Measurements from ENCODE around the gene ALDH1L1.

The ALDH1L1 gene

DNA sequence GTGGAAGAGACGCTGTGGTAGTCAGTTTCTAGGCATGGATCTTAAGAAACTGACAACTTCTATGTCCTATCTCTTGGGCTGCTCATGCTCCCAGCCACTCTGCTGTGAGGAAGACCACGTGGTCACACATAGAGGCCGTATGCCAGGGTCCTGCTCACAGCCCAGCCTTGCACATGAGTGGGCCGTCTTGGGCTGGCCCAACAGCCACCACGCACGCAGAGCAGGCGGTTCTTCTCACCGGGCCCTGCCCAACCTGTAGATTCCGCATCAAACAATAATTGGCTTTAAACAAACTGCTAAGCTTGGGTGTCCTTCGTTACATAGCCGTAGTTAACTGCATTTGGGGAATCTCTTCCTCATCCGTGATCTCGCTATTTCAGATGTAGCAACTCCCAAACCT is 122.5 kb downstream of the ALDH1L1 start:
- H3K4me1 ChIP-seq (ENCODE audit: low read length), result no peaks in the 10 kb centered on the region

GRCh38 chr3:126057501-126057819 is 122.9 kb downstream of the ALDH1L1 start:
- Histone ChIP-seq H3K36me3 (replicated peaks; ENCODE audit: insufficient read depth, low read length) (no peaks in the 10 kb centered on the region), H3K27me3 (replicated peaks; ENCODE audit: insufficient read depth, low read length) (no peaks in the 10 kb centered on the region), H3K27ac (ENCODE audit: low read length) (no peak overlapping the region), H3F3A (ENCODE audit: insufficient read depth, low read length) (no peaks in the 10 kb centered on the region), H3K79me2 (ENCODE audit: low read length) (no peaks in the 10 kb centered on the region), H3K4me2 (ENCODE audit: low read depth, low read length) (no peak overlapping the region), H3K4me1 (ENCODE audit: low read length) (no peaks in the 10 kb centered on the region), H3K9me3 (replicated peaks; ENCODE audit: insufficient read depth, low read length) (no peaks in the 10 kb centered on the region), H3K9ac (ENCODE audit: low read length) (no peak overlapping the region), H3K4me3 (ENCODE audit: low read length) (no peak overlapping the region), H2AFZ (ENCODE audit: low read length) (no peak overlapping the region), H3K9me2 (replicated peaks; ENCODE audit: insufficient read depth, low read length) (no peaks in the 10 kb centered on the region), H4K20me1 (ENCODE audit: insufficient read depth, low read length) (no peaks in the 10 kb centered on the region)
- DNase-seq, result no peak
- TF ChIP-seq CTCF (IDR thresholded peaks at IDR 0.05; ENCODE audit: low read length) (no peak), EZH2phosphoT487 (IDR thresholded peaks at IDR 0.05; ENCODE audit: low read length) (no peak), EZH2 (optimal IDR thresholded peaks at IDR 0.05; ENCODE audit: low read depth, low read length) (no peak)

More for the DNA sequence above, 122.5 kb downstream of the ALDH1L1 start:
- H3K4me2 ChIP-seq (ENCODE audit: low read depth, low read length), result no peak overlapping the region
- H3K27ac ChIP-seq (ENCODE audit: low read length), result no peak overlapping the region
- no peak for TF ChIP-seq EZH2phosphoT487 (IDR thresholded peaks at IDR 0.05; ENCODE audit: low read length)
- no peak for TF ChIP-seq EZH2 (optimal IDR thresholded peaks at IDR 0.05; ENCODE audit: low read depth, low read length)
- TF ChIP-seq CTCF (IDR thresholded peaks at IDR 0.05; ENCODE audit: low read length), result no peak
- H3K9me3 ChIP-seq (replicated peaks; ENCODE audit: insufficient read depth, low read length), result no peaks in the 10 kb centered on the region
- no peak for DNase-seq
- H3K36me3 ChIP-seq (replicated peaks; ENCODE audit: insufficient read depth, low read length), result no peaks in the 10 kb centered on the region
- no peak overlapping the region for H3K4me3 ChIP-seq (ENCODE audit: low read length)
- no peaks in the 10 kb centered on the region for H3K27me3 ChIP-seq (replicated peaks; ENCODE audit: insufficient read depth, low read length)
- no peaks in the 10 kb centered on the region for H3F3A ChIP-seq (ENCODE audit: insufficient read depth, low read length)
- H3K9me2 ChIP-seq (replicated peaks; ENCODE audit: insufficient read depth, low read length), result no peaks in the 10 kb centered on the region
- H3K79me2 ChIP-seq (ENCODE audit: low read length), result no peaks in the 10 kb centered on the region
- no peak overlapping the region for H2AFZ ChIP-seq (ENCODE audit: low read length)
- H4K20me1 ChIP-seq (ENCODE audit: insufficient read depth, low read length), result no peaks in the 10 kb centered on the region
- no peak overlapping the region for H3K9ac ChIP-seq (ENCODE audit: low read length)

- TF ChIP-seq EZH2phosphoT487 (IDR thresholded peaks at IDR 0.05; ENCODE audit: low read length) (no peak), EZH2 (optimal IDR thresholded peaks at IDR 0.05; ENCODE audit: low read depth, low read length) (no peak), CTCF (IDR thresholded peaks at IDR 0.05; ENCODE audit: low read length) (no peak)
- DNase-seq, result no peak
- Histone ChIP-seq H3K4me3 (ENCODE audit: low read length) (no peak overlapping the region), H2AFZ (ENCODE audit: low read length) (no peak overlapping the region), H3F3A (ENCODE audit: insufficient read depth, low read length) (no peaks in the 10 kb centered on the region), H3K9me3 (replicated peaks; ENCODE audit: insufficient read depth, low read length) (no peaks in the 10 kb centered on the region), H3K36me3 (replicated peaks; ENCODE audit: insufficient read depth, low read length) (no peaks in the 10 kb centered on the region), H3K27me3 (replicated peaks; ENCODE audit: insufficient read depth, low read length) (no peaks in the 10 kb centered on the region), H3K4me1 (ENCODE audit: low read length) (no peaks in the 10 kb centered on the region), H3K79me2 (ENCODE audit: low read length) (no peaks in the 10 kb centered on the region), H3K9ac (ENCODE audit: low read length) (no peak overlapping the region), H3K9me2 (replicated peaks; ENCODE audit: insufficient read depth, low read length) (no peaks in the 10 kb centered on the region), H3K4me2 (ENCODE audit: low read depth, low read length) (no peak overlapping the region), H4K20me1 (ENCODE audit: insufficient read depth, low read length) (no peaks in the 10 kb centered on the region), H3K27ac (ENCODE audit: low read length) (no peak overlapping the region)
These were observed 123.5 kb downstream of the ALDH1L1 start for GRCh38 chr3:126056681-126057500.
